AG09319 (cell line): ENCODE data around the gene TUB.

Experiments
- DNase-seq: peaks from one replicate; pipeline ENCODE4 v3.0.0-alpha.2; 2010; ENCODE audit warnings: low read depth; ENCODE audit errors: extremely low read depth
- TF ChIP-seq, protein P1 (sequence below): IDR thresholded peaks from 2 replicates; pipeline ENCODE4 v1.5.1; 2011; ENCODE audit warnings: low read depth, mild to moderate bottlenecking, inconsistent platforms, low read length, moderate library complexity

The TUB gene, protein sequence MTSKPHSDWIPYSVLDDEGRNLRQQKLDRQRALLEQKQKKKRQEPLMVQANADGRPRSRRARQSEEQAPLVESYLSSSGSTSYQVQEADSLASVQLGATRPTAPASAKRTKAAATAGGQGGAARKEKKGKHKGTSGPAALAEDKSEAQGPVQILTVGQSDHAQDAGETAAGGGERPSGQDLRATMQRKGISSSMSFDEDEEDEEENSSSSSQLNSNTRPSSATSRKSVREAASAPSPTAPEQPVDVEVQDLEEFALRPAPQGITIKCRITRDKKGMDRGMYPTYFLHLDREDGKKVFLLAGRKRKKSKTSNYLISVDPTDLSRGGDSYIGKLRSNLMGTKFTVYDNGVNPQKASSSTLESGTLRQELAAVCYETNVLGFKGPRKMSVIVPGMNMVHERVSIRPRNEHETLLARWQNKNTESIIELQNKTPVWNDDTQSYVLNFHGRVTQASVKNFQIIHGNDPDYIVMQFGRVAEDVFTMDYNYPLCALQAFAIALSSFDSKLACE

DNA sequence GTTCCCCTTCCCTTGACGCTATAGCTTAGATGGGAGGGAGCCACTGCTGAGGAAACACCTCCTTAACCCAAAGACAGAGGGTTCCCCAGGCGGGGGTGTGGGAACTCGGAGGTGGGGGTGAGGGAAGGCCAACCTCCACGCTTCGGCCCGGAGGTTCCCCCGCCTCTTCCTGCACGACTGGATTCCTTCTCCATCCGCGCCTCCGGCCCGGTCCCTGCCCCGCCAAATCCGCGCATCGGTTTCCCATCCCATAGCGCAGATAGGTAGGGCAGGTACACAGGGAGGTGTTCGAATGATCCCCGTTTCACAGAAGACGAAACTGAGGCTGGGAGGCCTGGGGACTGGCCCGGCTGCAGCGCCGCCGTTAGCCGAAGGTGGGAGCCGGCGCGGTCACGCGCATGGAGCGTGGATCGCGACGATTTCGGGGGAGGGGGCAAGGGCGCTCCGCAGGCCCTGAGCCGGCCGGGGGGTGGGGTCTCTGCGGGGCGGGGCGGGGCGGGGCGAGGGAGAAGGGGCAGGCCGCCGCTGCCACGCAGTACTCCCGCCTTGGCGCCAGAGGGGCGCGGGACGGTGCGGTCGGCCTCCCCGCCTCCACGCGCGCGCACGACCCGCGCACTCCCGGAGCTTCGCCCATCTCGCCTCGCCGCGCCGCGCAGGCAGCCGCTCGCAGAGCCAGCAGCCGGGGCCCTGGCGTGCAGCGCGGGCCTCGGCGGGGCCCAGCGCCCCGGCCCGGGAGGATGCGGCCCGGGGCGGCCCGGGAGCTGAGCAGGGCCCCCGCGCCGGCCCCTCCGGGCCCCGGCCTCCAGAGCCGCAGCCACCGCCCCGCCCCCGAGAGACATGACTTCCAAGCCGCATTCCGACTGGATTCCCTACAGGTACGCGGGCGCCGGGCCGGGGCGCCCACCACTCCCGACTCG, at the start of gene TUB:
TUB (plus strand) TSS at position 538 of the 917 bp plus-strand sequence; CDS start at position 838, 300 bp downstream.
- TF ChIP-seq, protein P1, sequence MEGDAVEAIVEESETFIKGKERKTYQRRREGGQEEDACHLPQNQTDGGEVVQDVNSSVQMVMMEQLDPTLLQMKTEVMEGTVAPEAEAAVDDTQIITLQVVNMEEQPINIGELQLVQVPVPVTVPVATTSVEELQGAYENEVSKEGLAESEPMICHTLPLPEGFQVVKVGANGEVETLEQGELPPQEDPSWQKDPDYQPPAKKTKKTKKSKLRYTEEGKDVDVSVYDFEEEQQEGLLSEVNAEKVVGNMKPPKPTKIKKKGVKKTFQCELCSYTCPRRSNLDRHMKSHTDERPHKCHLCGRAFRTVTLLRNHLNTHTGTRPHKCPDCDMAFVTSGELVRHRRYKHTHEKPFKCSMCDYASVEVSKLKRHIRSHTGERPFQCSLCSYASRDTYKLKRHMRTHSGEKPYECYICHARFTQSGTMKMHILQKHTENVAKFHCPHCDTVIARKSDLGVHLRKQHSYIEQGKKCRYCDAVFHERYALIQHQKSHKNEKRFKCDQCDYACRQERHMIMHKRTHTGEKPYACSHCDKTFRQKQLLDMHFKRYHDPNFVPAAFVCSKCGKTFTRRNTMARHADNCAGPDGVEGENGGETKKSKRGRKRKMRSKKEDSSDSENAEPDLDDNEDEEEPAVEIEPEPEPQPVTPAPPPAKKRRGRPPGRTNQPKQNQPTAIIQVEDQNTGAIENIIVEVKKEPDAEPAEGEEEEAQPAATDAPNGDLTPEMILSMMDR = no peak
- no peak for DNase-seq

DNA sequence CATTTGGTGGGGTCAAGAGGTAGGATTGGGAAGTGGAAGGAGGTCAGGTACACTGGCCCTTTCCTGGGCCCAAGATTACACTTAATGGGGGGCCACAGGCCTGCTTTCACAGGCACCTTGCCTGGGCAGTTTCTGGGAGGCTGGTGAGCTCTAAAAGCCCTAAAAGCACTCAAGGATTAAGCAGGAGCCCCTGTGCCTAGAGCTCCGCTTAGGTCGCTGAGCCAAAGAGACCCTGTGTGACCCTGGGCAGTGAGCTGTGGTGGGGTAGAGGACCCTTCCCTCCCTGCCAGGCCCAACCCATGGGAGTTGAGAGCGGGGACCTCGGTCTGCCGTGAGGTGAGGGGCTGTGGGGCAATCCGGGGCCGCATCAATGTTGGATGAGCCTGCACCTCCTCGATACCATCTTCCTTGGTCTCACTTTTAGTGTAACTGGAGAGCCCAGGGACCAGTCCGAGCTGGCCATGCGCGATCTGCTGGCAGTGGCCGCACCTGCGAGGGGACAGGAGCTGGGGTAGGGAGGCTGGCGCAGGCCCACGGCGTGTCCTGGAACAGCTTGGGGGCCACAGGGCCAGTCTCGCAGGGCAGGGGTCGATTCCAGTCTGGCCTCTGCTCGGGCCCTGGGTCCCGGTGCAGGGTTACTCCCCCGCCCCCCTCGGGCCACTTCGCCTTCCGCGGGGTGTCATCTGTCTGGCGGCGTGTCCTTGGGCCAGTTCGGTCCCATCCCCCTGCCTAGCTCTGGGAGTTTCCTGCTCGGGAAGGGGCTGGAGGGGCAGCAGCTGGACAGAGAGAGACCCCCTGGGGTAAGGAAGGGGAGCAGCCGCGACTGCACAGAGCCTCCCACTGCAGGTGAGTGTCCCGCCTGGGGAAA, 49.5 kb upstream of the TUB start:
- DNase-seq = no peak

DNA sequence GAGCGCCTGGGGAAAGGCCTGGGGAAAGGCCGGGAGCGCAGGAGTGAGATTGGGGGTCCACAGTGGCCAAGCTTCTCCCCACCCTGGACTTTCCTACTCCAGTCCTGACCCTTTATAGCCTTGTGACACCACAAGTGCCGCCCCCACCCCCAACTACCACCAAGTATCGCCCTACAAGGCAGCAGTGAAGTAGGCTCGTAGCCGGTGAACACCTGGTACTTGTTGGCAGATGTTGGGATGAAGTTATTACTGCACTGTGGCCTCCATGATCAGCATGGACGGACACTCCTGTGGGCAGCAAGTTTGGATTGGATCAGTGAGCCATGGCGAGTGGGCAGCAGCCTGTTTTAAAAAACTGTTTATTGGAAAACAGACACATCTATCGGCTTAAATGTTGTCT, 48.9 kb upstream of the TUB start:
- TF ChIP-seq, protein P1 = no peak
- DNase-seq = no peak

More for the DNA sequence above, 49.5 kb upstream of the TUB start:
- TF ChIP-seq, protein P1 = no peak

DNA sequence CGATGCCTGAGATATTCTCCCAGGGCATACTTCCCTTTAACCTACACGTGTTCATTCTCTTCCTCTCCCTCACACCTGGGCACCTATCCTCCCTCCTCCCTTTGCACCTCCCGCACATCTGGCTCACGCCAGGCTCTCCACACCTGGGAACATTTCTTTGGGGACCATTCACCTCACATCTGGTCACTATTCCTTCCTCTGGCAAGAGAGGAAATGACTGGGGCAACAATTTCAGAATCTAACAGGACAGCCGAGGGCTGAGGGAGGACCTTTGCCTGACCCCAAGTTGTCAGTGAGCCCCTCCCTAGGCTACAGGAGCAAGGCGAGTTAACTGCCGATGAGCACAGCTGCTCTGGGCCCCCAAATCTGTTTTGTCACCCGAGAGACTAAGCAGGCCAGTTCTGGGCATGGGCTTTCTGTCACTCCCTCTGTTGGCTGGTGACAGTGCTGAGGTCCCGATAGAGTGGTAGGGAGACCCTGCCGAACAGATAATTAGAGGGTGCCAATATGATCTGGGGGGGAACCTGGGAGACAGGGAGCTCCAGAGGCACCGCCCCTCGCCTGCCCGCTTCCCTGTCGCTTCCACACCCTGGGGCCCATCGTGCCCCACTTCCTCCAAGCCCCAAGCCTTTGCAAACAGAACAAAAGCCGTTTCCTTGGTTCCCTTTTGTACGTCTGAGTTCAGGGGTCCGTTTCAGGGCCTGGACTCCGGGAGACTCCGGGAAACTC, 48.3 kb upstream of the TUB start:
- DNase-seq = no peak
- TF ChIP-seq, protein P1 = no peak

DNA sequence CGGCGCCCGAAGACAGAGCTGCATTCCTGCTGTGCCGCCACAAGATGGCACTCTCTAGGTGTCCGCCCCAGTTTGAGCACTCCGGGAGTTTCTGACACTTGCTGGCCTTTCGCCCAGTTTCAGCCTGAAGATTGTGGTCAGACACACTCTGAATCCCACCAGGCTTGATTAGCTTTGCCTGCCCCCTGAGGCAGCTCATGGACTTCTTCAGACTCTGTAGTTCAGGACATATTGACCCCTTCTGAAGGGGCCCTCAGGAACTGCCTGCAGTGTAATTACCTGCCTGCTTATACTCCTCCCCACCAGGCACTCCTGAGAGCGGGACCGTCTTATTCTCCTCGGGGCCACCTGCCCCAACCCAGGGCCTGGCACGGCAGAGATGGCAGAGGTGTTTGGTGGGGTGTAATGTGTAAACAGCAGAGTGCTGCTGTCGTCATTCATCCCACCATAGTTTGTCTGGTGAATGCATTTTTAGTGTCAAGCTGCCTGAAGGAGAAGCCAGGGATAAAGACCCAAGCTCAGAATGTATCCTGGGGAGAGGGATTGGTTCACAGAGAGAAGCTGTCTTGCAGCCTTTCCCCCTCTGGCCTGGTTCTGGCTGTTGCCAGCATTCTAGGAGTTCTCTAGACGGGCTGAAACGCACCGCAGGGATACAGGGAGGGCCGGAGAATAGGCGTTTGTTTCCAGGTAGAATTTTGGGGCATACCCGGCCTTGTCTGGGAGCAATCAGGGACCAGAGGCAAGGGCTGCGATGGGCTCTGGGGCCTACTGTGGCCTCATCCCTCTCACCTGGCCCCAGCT, 47.5 kb upstream of the TUB start:
- DNase-seq = peak; percentile 59

More for the DNA sequence above, 47.5 kb upstream of the TUB start:
- TF ChIP-seq, protein P1 = peak; percentile 93
